Stomach (tissue), 9 donors: ENCODE results near the gene NIN. TPM values are rescaled to one million over a fixed set of nuclear protein-coding genes. Genes with fewer than 3 reads are reported as not detected.

Source experiments
- DNase-seq, 2 donors: peaks; one replicate each; pipeline versions ENCODE4 v3.0.0 to v3.0.0-alpha.2; 2013 to 2019
- H3K27ac ChIP-seq, 5 donors: fragments of 200-600 bp in 4 of 5; sonication (generic) in 4 of 5; one replicate each; pipeline ENCODE4 v1.5.1; 2013 to 2019; ENCODE audit warnings: mild to moderate bottlenecking in 1 of 5, moderate library complexity in 1 of 5
- H3K27me3 ChIP-seq, 3 donors: fragments of 200-600 bp; sonication (generic); one replicate each; pipeline ENCODE4 v1.5.1; 2017 to 2019; ENCODE audit warnings: mixed run types in 1 of 3
- H3K36me3 ChIP-seq, 4 donors: fragments of 200-600 bp; sonication (generic); 1 replicate in 3 of 4; 2 replicates in 1 of 4; pipeline ENCODE4 v1.5.1; 2016 to 2019
- H3K4me1 ChIP-seq, 4 donors: fragments of 200-600 bp; sonication (generic); one replicate each; pipeline ENCODE4 v1.5.1; 2016 to 2019
- H3K4me3 ChIP-seq, 4 donors: fragments of 200-600 bp; sonication (generic) in 3 of 4; one replicate each; pipeline ENCODE4 v1.5.1; 2016 to 2019; ENCODE audit warnings: mild to moderate bottlenecking in 1 of 4
- H3K9me3 ChIP-seq, 4 donors: fragments of 200-600 bp; sonication (generic); one replicate each; pipeline ENCODE4 v1.5.1; 2016 to 2019
- CTCF ChIP-seq, 7 experiments: fragments of 450-650 bp in 4 of 7; fragments of 200-600 bp in 3 of 7; sonication (generic) in 3 of 7; IDR thresholded peaks; one replicate each; pipeline ENCODE4 v1.5.1; 2016 to 2019; ENCODE audit warnings: antibody characterized with exemption in 7 of 7, control low read depth in 2 of 7, mild to moderate bottlenecking in 1 of 7
- EP300 ChIP-seq: sonication (generic); formaldehyde crosslinking; IDR thresholded peaks from one replicate; pipeline ENCODE4 v1.6.1; 2017; ENCODE audit warnings: antibody characterized with exemption
- POLR2A ChIP-seq, 4 donors: fragments of 450-650 bp; IDR thresholded peaks; one replicate each; pipeline ENCODE4 v1.6.1; 2016; ENCODE audit warnings: antibody characterized with exemption in 4 of 4, control low read depth in 2 of 4, mild to moderate bottlenecking in 1 of 4, moderate library complexity in 1 of 4
- POLR2AphosphoS5 ChIP-seq, 3 donors: sonication (generic); formaldehyde crosslinking; IDR thresholded peaks; one replicate each; pipeline ENCODE4 v1.6.1; 2016; ENCODE audit warnings: antibody characterized with exemption in 3 of 3
- WGBS, 5 donors: extraction: QIAGEN DNeasy Blood & Tissue Kit in 3 of 5; methylation state at CpG; one replicate each; pipeline versions ENCODE4 v1.1.5 to v1.1.7; 2013 to 2018; 5-methylcytosine and 5-hydroxymethylcytosine counted together
- intact Hi-C: fragments of 100-400 bp; cut with DNase I; formaldehyde crosslinking; loops from one replicate; pipeline ENCODE4 v1.15.1; 2023; ENCODE audit warnings: low total_unique reads
- polyA plus RNA-seq, 3 donors: library from polyadenylated mRNA; stranded (reverse); fragments of 200-250 nt; gene quantifications; one replicate each; pipeline ENCODE4 v1.2.3, GENCODE V29; 2013
- total RNA-seq, 5 donors: library from RNA; depleted of rRNA; stranded (reverse); fragments of >200 nt; gene quantifications; one replicate each; pipeline versions ENCODE4 v1.1.0 to v1.2.3, GENCODE V29; 2014 to 2016
- donor health status: healthy with polysubstance abuse.
- donor health status: Bipolar disorder and iron deficiency.
- donor health status: healthy.

NIN gene
- total and polyA plus RNA-seq, 8 donors = 5.3 to 70.5 (median 20.5) TPM

DNA sequence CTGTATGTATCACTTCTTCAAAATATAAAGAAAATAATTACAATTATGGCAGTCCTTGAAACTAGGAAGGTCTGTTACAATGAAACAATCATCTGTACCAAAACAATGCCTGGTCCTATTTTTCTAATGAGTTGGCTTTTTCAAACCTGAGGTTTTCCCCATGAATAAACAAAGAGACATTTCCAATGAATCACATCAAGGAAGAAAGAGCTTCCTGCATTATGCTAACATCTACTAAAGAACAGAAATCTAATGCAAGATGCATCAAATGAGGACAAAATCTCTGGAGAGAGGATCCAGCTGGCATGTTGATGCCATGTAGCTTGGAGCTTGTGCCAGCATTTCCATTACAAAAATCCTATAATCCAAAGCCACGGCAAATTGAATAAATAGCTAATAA is 29.3 kb downstream of the NIN start:
- no peak overlapping the region for H3K27ac ChIP-seq
- TF ChIP-seq POLR2A (IDR thresholded peaks at IDR 0.05) (no peak), CTCF (IDR thresholded peaks at IDR 0.05) (no peak), EP300 (no peak), POLR2AphosphoS5 (IDR thresholded peaks at IDR 0.05) (no peak)

DNA sequence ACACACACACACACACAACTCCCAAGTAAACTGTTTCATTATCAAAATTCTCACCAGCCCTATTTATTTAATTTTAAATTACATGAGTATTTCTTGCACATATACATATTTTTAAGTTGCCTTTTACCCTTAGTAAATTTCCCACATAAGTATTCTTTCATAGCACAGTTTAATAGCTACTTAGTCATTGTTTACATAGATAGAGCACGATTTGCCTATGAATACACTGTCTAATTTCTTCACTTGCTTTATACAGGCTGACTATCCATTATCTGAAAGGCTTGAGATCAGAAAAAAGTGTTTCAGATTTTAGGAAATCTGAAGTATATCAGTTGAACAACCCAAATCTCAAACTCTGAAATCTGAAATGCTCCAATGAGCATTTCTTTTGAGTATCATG is 30.9 kb downstream of the NIN start:
- WGBS, 5 donors = 27 to 42% (median 31%) methylated on average over 1 of the region's 1 CpG

More for the DNA sequence above, 29.3 kb downstream of the NIN start:
- intact Hi-C loops = no loop called here
- no peak overlapping the region for H3K4me3 ChIP-seq
- no peaks in the 10 kb centered on the region for H3K9me3 ChIP-seq
- H3K36me3 ChIP-seq = peaks cover 0 to 25% (median 18%) of the 10 kb centered on the region in 4 donors
- no peak for DNase-seq
- no peaks in the 10 kb centered on the region for H3K27me3 ChIP-seq
- WGBS, 5 donors = 61 to 82% (median 64%) methylated on average over 1 of the region's 1 CpG
- peaks cover 0 to 34% (median 17%) of the 10 kb centered on the region in 4 donors for H3K4me1 ChIP-seq

GRCh38 chr14:50798048-50798421 is 32.9 kb downstream of the NIN start:
- intact Hi-C loops = no loop called here

More for the DNA sequence above, 30.9 kb downstream of the NIN start:
- no peak overlapping the region for H3K27ac ChIP-seq
- intact Hi-C loops = no loop called here
- no peak overlapping the region for H3K4me3 ChIP-seq
- H3K9me3 ChIP-seq = no peaks in the 10 kb centered on the region
- H3K36me3 ChIP-seq = peaks cover 0 to 13% (median 7%) of the 10 kb centered on the region in 4 donors
- DNase-seq = no peak
- H3K4me1 ChIP-seq = peaks cover 0 to 47% (median 23%) of the 10 kb centered on the region in 4 donors
- TF ChIP-seq EP300 = no peak
- no peak for TF ChIP-seq POLR2AphosphoS5 (IDR thresholded peaks at IDR 0.05)
- no peak for TF ChIP-seq POLR2A (IDR thresholded peaks at IDR 0.05)
- no peaks in the 10 kb centered on the region for H3K27me3 ChIP-seq

GRCh38 chr14:50797250-50798047 is 33.5 kb downstream of the NIN start:
- WGBS, 5 donors = 82 to 87% (median 84%) methylated on average over 6 of the region's 6 CpGs
- TF ChIP-seq POLR2AphosphoS5 (IDR thresholded peaks at IDR 0.05) (no peak), CTCF (IDR thresholded peaks at IDR 0.05) (no peak), POLR2A (IDR thresholded peaks at IDR 0.05) (no peak), EP300 (no peak)
- Histone ChIP-seq H3K27me3 (no peaks in the 10 kb centered on the region), H3K36me3 (peaks cover 0 to 14% (median 9%) of the 10 kb centered on the region in 4 donors), H3K9me3 (no peaks in the 10 kb centered on the region), H3K4me1 (peaks cover 0 to 39% (median 18%) of the 10 kb centered on the region in 4 donors), H3K27ac (no peak overlapping the region), H3K4me3 (no peak overlapping the region)
- no peak for DNase-seq
- intact Hi-C loops = no loop called here

More at GRCh38 chr14:50798048-50798421, 32.9 kb downstream of the NIN start:
- WGBS, 5 donors = 88 to 95% (median 94%) methylated on average over 2 of the region's 2 CpGs
- H3K9me3 ChIP-seq = no peaks in the 10 kb centered on the region
- H3K27me3 ChIP-seq = no peaks in the 10 kb centered on the region
- peaks cover 0 to 34% (median 16%) of the 10 kb centered on the region in 4 donors for H3K4me1 ChIP-seq
- TF ChIP-seq POLR2AphosphoS5 (IDR thresholded peaks at IDR 0.05) = no peak
- TF ChIP-seq POLR2A (IDR thresholded peaks at IDR 0.05) = no peak
- no peak for TF ChIP-seq CTCF (IDR thresholded peaks at IDR 0.05)
- TF ChIP-seq EP300 = no peak
- H3K4me3 ChIP-seq = no peak overlapping the region
- peaks cover 0 to 8% (median 5%) of the 10 kb centered on the region in 4 donors for H3K36me3 ChIP-seq
- no peak for DNase-seq
- no peak overlapping the region for H3K27ac ChIP-seq

GRCh38 chr14:50796390-50796789 is 34.6 kb downstream of the NIN start:
- Histone ChIP-seq H3K36me3 (peaks cover 0 to 24% (median 13%) of the 10 kb centered on the region in 4 donors), H3K4me3 (no peak overlapping the region), H3K27ac (no peak overlapping the region), H3K27me3 (no peaks in the 10 kb centered on the region), H3K9me3 (no peaks in the 10 kb centered on the region), H3K4me1 (peaks cover 0 to 40% (median 19%) of the 10 kb centered on the region in 4 donors)
- WGBS, 5 donors = 65 to 87% (median 81%) methylated on average over 6 of the region's 6 CpGs
- intact Hi-C loops = no loop called here
- DNase-seq = no peak
- TF ChIP-seq CTCF (IDR thresholded peaks at IDR 0.05) = no peak
- TF ChIP-seq POLR2AphosphoS5 (IDR thresholded peaks at IDR 0.05) = no peak
- no peak for TF ChIP-seq POLR2A (IDR thresholded peaks at IDR 0.05)
- no peak for TF ChIP-seq EP300
